Fibroblast of mammary gland (primary cell): ENCODE results near the gene GPR65.

Experiments
- DNase-seq: peaks from one replicate; pipeline ENCODE4 v3.0.0-alpha.2; 2010; ENCODE audit warnings: low read depth
- H3K4me3 ChIP-seq: 2 replicates; pipeline ENCODE4 v1.5.1; 2011; ENCODE audit warnings: low read depth, mild to moderate bottlenecking, low read length, moderate library complexity; ENCODE audit not compliant: control insufficient read depth
- TF ChIP-seq, protein P1 (sequence below): conservative IDR thresholded peaks from 2 replicates; pipeline ENCODE4 v1.5.1; 2011; ENCODE audit warnings: low read depth, low read length, inconsistent platforms; ENCODE audit not compliant: control insufficient read depth, insufficient read depth

Gene GPR65

GRCh38 chr14:87971010-87971409 is 33.9 kb upstream of the GPR65 start:
- no peak for DNase-seq
- TF ChIP-seq, protein P1, sequence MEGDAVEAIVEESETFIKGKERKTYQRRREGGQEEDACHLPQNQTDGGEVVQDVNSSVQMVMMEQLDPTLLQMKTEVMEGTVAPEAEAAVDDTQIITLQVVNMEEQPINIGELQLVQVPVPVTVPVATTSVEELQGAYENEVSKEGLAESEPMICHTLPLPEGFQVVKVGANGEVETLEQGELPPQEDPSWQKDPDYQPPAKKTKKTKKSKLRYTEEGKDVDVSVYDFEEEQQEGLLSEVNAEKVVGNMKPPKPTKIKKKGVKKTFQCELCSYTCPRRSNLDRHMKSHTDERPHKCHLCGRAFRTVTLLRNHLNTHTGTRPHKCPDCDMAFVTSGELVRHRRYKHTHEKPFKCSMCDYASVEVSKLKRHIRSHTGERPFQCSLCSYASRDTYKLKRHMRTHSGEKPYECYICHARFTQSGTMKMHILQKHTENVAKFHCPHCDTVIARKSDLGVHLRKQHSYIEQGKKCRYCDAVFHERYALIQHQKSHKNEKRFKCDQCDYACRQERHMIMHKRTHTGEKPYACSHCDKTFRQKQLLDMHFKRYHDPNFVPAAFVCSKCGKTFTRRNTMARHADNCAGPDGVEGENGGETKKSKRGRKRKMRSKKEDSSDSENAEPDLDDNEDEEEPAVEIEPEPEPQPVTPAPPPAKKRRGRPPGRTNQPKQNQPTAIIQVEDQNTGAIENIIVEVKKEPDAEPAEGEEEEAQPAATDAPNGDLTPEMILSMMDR: no peak
- no peak overlapping the region for H3K4me3 ChIP-seq

DNA sequence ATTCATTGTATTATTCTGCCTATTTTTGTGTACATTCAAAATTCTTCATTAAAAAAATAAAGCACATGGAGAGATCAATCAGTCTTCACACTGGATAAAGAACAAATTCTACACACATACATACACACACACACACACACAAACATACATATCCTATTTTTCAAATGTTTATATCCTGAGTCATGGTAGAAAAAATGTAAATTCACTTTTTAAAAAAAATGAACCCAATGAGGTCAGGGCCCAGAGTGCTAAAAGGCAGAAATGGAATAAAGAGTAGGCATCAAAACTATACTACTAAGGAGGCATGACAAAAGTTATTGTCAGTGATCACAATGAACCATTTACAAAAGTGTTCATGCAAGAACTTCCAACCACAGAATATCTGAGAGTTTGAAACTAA is 29.3 kb upstream of the GPR65 start:
- TF ChIP-seq, protein P1: no peak
- no peak overlapping the region for H3K4me3 ChIP-seq
- DNase-seq: peak; percentile 7

GRCh38 chr14:87979689-87980088 is 25.2 kb upstream of the GPR65 start:
- no peak for DNase-seq
- TF ChIP-seq, protein P1: no peak
- H3K4me3 ChIP-seq: no peak overlapping the region

- TF ChIP-seq, protein P1: no peak
- no peak overlapping the region for H3K4me3 ChIP-seq
- DNase-seq: no peak
These were observed 15.5 kb upstream of the GPR65 start for GRCh38 chr14:87989221-87989955.

DNA sequence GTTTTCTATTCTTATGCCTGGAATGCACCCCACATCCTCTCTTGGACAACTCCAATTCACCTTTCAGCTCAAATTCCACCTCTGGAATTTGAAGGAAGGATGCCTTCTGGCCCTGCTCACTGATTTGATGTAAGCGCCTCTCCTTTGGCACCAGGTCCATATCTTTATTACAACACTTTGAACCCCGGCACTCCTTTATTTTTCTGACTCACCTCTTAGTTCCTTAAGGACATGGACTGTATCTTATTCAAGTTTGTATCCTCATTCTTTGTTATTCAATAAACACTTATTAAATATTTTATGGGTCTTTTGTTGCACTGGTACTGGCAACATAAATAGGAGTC is 15.0 kb upstream of the GPR65 start:
- no peak overlapping the region for H3K4me3 ChIP-seq
- DNase-seq: no peak
- TF ChIP-seq, protein P1: no peak

DNA sequence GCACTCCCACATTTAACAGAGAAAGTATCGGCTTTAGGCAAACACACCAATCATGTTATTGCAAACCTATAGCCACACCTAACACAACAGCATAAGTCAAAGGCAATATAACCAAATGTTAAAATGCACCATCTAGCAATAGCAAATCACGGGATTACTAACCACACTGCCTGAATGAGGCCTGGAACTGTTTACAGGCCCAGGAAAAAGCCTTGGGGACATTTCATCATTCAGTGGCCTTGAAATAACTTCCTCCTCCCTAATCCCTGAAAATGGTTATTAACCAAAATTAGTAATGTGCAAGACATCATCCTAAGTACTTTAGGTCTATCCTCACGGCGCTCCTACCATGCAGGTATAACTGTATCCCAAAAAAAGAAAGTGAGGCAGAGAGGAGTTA is 14.3 kb upstream of the GPR65 start:
- no peak for DNase-seq
- H3K4me3 ChIP-seq: no peak overlapping the region
- TF ChIP-seq, protein P1: no peak

GRCh38 chr14:87992346-87992717 is 12.6 kb upstream of the GPR65 start:
- peak overlapping the region; percentile 75 for H3K4me3 ChIP-seq
- TF ChIP-seq, protein P1: no peak
- peak; percentile 30 for DNase-seq
